ENCODE measurements around the gene ZNF280D.

DNA sequence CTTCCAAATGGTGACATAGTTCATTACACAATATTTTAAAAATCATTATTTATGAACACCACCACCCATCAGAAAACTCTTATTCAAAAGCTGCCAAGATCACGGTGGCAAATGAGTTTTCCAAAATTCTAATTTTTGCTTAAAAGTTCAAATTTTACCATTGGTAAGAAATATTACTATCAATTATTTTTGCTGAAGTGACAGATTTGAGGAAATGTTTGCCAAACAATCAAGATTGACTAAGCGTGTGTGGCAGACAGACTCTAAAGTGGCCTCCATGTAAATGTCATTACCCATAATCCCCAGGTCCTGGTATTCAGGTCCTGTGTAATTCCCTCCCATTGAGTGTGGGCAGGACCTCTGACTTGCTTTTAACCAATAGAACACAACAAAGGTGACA, 35.0 kb downstream of the ZNF280D start:
- TF ChIP-seq, protein P1, sequence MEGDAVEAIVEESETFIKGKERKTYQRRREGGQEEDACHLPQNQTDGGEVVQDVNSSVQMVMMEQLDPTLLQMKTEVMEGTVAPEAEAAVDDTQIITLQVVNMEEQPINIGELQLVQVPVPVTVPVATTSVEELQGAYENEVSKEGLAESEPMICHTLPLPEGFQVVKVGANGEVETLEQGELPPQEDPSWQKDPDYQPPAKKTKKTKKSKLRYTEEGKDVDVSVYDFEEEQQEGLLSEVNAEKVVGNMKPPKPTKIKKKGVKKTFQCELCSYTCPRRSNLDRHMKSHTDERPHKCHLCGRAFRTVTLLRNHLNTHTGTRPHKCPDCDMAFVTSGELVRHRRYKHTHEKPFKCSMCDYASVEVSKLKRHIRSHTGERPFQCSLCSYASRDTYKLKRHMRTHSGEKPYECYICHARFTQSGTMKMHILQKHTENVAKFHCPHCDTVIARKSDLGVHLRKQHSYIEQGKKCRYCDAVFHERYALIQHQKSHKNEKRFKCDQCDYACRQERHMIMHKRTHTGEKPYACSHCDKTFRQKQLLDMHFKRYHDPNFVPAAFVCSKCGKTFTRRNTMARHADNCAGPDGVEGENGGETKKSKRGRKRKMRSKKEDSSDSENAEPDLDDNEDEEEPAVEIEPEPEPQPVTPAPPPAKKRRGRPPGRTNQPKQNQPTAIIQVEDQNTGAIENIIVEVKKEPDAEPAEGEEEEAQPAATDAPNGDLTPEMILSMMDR (IDR thresholded peaks at IDR 0.05; ENCODE audit: low read depth, low read length) = no peak
- TF ChIP-seq EZH2phosphoT487 (IDR thresholded peaks at IDR 0.05; ENCODE audit: low read depth) = no peak

Measured in OCI-LY3 (cell line).